GM12873 (cell line): ENCODE measurements around the gene GPR15LG.

Experiments
- TF ChIP-seq, protein P1 (sequence below): IDR thresholded peaks from 2 replicates; pipeline ENCODE4 v1.5.1; 2012; ENCODE audit warnings: low read depth, mild to moderate bottlenecking, moderate library complexity, low read length, control low read depth; ENCODE audit not compliant: insufficient read depth; ENCODE audit errors: missing control alignments

Gene GPR15LG

GRCh38 chr10:84197643-84198042 is 24.0 kb downstream of the GPR15LG start:
- TF ChIP-seq, protein P1, sequence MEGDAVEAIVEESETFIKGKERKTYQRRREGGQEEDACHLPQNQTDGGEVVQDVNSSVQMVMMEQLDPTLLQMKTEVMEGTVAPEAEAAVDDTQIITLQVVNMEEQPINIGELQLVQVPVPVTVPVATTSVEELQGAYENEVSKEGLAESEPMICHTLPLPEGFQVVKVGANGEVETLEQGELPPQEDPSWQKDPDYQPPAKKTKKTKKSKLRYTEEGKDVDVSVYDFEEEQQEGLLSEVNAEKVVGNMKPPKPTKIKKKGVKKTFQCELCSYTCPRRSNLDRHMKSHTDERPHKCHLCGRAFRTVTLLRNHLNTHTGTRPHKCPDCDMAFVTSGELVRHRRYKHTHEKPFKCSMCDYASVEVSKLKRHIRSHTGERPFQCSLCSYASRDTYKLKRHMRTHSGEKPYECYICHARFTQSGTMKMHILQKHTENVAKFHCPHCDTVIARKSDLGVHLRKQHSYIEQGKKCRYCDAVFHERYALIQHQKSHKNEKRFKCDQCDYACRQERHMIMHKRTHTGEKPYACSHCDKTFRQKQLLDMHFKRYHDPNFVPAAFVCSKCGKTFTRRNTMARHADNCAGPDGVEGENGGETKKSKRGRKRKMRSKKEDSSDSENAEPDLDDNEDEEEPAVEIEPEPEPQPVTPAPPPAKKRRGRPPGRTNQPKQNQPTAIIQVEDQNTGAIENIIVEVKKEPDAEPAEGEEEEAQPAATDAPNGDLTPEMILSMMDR: no peak

GRCh38 chr10:84198206-84198915 is 24.8 kb downstream of the GPR15LG start:
- TF ChIP-seq, protein P1: no peak

DNA sequence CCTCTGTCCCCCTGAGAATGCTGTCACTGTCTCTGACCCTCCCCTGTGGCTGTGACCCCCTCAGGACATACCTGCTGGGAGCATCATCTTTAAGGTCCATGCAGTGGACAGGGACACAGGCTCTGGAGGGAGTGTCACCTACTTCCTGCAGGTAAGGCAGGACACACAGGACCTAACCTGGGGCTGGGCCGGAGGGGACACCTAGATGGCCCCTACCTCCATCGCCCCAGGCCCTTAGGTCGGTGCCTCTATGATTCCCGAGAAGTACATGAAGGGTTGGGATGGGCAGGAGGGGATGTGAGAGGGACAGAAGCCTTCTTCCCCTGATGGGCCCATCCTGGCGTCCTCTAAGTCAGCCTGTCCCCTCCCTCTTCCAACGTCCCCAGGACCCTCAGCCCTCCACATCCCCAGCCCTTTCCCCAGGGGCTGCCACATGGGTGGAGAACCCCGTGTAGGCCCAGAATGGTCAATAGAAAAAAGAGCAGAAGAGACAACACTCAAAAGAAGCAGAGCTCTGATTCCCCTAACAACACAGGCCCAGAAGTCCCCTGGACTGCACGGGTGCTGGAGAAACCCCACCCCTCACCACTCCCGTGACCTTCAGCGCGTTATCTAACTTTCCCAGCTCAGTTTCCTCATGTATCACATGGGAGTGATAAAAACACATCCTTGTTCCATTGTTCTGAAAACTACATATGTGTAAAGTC is 27.1 kb downstream of the GPR15LG start:
- TF ChIP-seq, protein P1: no peak

- TF ChIP-seq, protein P1: no peak
Observed at GRCh38 chr10:84201244-84201606, 27.6 kb downstream of the GPR15LG start.

DNA sequence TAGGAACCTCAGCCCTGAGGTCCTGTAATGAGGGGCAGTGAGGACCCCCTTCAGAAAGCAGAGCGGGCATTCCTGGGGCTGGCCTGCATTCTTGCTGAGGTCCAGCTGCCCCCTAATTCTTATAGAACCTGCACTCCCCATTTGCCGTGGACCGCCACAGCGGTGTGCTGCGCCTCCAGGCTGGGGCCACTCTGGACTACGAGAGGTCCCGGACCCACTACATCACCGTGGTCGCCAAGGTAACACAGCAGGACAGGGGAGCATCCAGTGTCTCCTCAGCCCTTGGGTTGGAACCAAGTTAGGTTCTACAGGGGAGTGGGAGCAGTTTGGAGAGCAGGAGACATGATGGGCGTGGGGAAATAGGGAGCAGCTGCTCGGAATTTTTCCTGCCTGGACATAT is 28.1 kb downstream of the GPR15LG start:
- TF ChIP-seq, protein P1: no peak

- TF ChIP-seq, protein P1: no peak
Observed at GRCh38 chr10:84202349-84202748, 28.7 kb downstream of the GPR15LG start.

- TF ChIP-seq, protein P1: peak; percentile 82
Observed at GRCh38 chr10:84204122-84204521, 30.5 kb downstream of the GPR15LG start.
